Muscle layer of duodenum (tissue), 2 donors: ENCODE results near the gene KCNIP3.

Source experiments
- H3K27ac ChIP-seq: one replicate; pipeline ENCODE4 v1.7.0; 2013; ENCODE audit warnings: mild to moderate bottlenecking, low read length
- H3K27me3 ChIP-seq: one replicate; pipeline ENCODE4 v1.7.0; 2013; ENCODE audit warnings: low read depth, mild to moderate bottlenecking, control low read depth, low read length
- H3K36me3 ChIP-seq, 2 donors: one replicate each; pipeline ENCODE4 v1.7.0; 2013; ENCODE audit warnings: low read length in 2 of 2, control low read depth in 1 of 2, mild to moderate bottlenecking in 1 of 2; ENCODE audit not compliant: insufficient read depth in 2 of 2, control insufficient read depth in 1 of 2
- H3K4me1 ChIP-seq, 2 donors: one replicate each; pipeline ENCODE4 v1.7.0; 2013; ENCODE audit warnings: low read length in 2 of 2, mild to moderate bottlenecking in 2 of 2, control low read depth in 1 of 2, moderate library complexity in 1 of 2; ENCODE audit not compliant: insufficient read depth in 2 of 2, control insufficient read depth in 1 of 2
- H3K4me3 ChIP-seq, 2 donors: one replicate each; pipeline ENCODE4 v1.7.0; 2013; ENCODE audit warnings: low read length in 2 of 2, low read depth in 1 of 2, mild to moderate bottlenecking in 1 of 2
- H3K9me3 ChIP-seq, 2 donors: one replicate each; pipeline ENCODE4 v1.7.0; 2013; ENCODE audit warnings: low read length in 2 of 2, control low read depth in 1 of 2, mild to moderate bottlenecking in 1 of 2; ENCODE audit not compliant: control insufficient read depth in 1 of 2
- donor health status: healthy.

KCNIP3 gene

DNA sequence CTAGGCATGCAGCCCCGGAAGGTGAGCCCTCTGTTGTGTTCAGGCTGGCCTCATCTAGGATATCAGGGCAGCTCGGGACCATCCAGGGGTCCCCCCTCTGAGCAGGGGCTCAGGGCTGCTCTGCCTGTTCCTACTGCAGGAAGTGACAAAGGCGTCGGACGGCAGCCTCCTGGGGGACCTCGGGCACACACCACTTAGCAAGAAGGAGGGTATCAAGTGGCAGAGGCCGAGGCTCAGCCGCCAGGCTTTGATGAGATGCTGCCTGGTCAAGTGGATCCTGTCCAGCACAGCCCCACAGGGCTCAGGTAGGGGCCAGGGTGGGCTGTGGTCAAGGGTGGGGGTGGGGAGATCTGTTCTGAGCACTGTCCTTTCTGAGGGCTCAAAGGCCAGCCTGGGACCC, 13.1 kb downstream of the KCNIP3 start:
- Histone ChIP-seq H3K4me1 (no peaks in the 10 kb centered on the region), H3K27me3 (no peaks in the 10 kb centered on the region), H3K9me3 (no peaks in the 10 kb centered on the region), H3K4me3 (no peak overlapping the region), H3K36me3 (no peaks in the 10 kb centered on the region), H3K27ac (no peak overlapping the region)

DNA sequence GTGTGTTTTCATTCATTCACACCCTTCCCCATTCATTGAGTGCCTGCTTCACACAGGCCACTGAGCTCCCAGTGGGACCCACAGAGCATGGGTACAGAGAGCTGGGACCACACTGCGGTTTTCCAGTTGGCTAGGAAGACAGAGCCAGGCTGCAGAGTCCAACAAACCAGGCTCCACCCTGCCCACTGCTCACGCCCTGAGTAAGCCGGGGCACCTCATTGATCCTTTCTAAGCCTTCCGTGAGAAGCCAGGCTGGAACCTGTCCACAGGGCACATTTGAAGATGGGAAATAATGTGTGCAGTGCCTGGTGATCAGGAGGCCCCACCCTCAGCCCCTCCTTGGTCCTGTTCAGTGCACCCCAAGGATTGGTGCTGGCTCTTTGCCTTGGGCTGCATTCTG, 13.5 kb downstream of the KCNIP3 start:
- Histone ChIP-seq H3K9me3 (no peaks in the 10 kb centered on the region), H3K27ac (no peak overlapping the region), H3K36me3 (no peaks in the 10 kb centered on the region), H3K4me1 (no peaks in the 10 kb centered on the region), H3K4me3 (no peak overlapping the region), H3K27me3 (no peaks in the 10 kb centered on the region)

DNA sequence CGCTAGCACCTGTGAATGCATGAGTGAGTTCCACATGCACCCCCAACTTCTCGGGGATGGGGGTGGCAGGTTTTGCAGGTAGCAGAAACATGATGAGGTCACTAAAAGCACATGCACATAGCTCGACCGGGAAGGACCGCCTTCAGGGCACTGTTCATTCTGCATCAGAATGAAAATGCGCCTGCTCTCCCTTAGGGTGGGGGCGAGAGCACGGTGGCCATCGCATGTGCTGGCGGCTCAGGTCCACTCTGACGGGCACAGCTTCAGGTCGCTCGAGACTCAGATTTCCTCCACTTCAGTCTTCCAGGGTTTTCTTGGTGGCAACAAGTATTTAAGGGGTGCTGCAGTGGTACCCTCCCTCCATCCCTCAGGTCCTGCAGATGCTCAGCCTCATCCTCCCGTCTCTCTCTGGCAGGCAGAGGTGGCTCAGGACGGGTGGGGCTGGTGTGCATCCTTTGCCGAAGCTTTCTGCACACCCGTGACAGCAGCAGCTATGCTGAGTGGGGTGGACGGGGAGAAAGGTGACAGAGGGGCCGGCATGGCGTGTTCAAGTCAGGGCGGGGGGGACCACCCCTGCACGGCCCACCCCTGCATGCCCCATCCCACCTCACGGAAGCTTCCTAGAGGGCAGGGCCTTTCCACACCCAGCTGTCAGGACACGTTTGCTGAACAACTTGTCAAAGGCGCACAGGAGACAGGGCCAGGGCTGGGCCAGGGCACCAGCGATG, 14.8 kb downstream of the KCNIP3 start:
- Histone ChIP-seq H3K9me3 (no peaks in the 10 kb centered on the region), H3K4me1 (no peaks in the 10 kb centered on the region), H3K4me3 (no peak overlapping the region), H3K27ac (no peak overlapping the region), H3K27me3 (no peaks in the 10 kb centered on the region), H3K36me3 (no peaks in the 10 kb centered on the region)

DNA sequence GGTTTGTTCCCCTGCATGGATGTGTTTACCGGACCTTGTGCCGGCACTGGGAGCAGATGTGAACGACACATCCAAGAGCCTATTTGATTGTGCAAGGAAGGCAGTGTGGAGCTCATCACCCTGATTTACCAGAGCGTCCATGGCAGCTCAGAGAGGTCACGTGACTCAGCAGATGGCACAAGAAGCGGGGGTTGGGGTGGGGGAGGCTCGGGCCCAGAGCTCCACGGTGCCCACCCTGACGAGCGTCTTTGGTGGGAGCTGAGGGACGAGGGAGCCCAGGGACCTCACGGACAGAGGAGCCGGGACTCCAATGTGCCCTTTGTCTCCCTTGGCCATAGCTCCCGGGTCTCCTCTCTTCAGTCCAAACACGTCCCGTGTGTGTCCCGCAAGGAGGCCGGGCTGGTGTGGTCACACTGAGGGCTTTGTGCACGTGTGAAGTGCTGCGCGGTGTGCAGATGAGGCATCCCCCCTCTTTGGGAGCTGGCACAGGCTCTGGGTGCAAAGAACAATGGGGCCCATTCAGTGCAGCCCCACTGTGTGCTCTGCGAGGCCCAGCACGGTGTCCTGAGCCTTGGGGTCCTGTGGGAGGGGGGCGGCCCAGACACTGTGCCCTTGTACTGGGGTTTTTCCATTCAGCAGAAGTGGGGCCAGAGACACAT, 15.5 kb downstream of the KCNIP3 start:
- Histone ChIP-seq H3K27me3 (no peaks in the 10 kb centered on the region), H3K4me3 (no peak overlapping the region), H3K36me3 (no peaks in the 10 kb centered on the region), H3K9me3 (no peaks in the 10 kb centered on the region), H3K4me1 (no peaks in the 10 kb centered on the region), H3K27ac (no peak overlapping the region)

DNA sequence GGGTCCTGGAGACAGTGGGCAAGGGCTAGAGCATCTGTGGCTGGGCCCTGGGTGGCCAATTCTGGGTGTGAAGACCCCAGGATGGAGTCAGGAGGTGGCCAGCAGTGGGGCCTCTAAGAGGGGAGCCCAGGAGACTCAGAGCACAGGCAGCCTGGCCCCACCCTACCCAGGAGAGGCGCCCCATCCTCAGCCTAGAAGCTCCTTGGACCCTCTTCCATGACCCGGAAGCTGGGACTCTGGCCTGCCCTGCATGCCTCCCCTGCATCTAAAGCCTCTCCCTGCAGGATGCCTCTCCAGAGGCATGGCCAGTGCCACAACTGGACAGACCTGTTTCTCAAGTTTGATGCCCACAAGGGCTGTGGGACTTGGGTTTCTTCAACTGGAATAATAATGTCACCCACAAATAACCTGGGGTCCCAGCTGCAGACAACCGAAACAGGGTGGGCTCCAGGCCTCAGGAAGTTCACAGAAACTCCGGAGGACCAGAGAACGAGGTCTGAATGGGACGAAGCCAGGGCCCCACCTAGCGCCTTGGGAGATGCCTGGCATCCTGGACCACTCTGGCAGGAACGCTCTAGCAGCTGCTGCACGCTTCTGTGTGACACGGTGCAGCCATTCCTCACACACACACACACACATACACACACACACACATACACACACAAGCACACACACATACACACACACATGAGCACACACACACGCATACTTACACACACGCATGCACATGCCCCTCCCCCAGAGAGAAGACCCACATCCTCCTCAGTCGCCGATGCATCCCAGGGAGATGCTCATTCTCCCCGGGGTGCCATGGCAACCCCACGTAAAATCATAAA, 16.4 kb downstream of the KCNIP3 start:
- no peak overlapping the region for H3K27ac ChIP-seq
- H3K4me1 ChIP-seq, result no peaks in the 10 kb centered on the region
- no peak overlapping the region for H3K4me3 ChIP-seq
- H3K9me3 ChIP-seq, result no peaks in the 10 kb centered on the region
- no peaks in the 10 kb centered on the region for H3K36me3 ChIP-seq
- no peaks in the 10 kb centered on the region for H3K27me3 ChIP-seq

DNA sequence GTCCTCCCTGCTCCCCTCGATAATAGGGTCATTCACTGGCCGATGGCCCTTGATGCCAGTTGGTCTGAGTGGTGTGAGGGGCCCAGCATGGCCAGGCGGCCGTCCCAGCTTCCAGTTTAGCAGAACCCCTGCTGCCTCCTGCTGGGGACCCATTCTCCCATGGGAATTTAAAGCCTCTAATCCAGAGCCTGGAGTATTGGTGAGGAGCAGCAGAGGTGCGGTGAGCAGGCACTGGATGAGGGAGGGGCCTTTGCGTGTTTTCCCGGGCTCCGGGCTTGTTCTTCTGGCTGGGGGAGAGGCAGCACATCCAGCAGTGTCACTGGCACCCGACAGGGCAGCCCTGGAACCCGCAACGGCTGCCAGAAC, 17.4 kb downstream of the KCNIP3 start:
- Histone ChIP-seq H3K27me3 (no peaks in the 10 kb centered on the region), H3K27ac (no peak overlapping the region), H3K4me3 (no peak overlapping the region), H3K36me3 (no peaks in the 10 kb centered on the region), H3K9me3 (no peaks in the 10 kb centered on the region), H3K4me1 (no peaks in the 10 kb centered on the region)

DNA sequence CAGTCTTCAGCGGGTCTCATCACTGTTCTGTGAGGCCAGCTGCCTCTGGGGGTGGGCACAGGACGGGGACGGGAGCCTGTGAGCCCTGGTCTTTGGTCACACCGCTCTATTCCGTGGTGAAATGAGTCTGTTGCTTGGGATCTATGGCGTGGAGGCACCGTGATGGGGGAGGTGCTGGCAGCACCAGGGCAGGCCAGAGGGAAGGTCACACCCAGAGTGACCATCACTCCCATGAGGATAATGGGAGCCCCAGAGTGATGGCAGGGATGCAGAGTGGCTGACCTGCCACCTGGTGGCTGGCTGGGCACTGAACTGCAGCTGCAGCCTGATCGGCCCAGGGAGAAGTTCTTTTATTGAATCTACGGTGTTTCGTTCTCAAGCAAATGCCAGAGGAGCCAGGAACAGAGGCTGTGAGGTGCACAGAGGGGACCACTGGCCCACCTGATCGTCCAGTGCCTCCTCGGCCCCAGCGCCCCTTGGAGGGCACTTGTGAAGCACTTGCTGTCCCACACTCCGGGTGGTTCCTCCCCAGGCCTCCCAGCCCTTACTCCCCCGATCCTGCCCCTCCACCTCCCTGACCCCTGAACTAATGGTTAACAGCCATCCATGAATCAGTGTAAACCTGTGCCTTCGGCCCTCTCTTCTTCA, 17.9 kb downstream of the KCNIP3 start:
- Histone ChIP-seq H3K4me3 (no peak overlapping the region), H3K27ac (no peak overlapping the region), H3K9me3 (no peaks in the 10 kb centered on the region), H3K36me3 (no peaks in the 10 kb centered on the region), H3K4me1 (no peaks in the 10 kb centered on the region), H3K27me3 (no peaks in the 10 kb centered on the region)

DNA sequence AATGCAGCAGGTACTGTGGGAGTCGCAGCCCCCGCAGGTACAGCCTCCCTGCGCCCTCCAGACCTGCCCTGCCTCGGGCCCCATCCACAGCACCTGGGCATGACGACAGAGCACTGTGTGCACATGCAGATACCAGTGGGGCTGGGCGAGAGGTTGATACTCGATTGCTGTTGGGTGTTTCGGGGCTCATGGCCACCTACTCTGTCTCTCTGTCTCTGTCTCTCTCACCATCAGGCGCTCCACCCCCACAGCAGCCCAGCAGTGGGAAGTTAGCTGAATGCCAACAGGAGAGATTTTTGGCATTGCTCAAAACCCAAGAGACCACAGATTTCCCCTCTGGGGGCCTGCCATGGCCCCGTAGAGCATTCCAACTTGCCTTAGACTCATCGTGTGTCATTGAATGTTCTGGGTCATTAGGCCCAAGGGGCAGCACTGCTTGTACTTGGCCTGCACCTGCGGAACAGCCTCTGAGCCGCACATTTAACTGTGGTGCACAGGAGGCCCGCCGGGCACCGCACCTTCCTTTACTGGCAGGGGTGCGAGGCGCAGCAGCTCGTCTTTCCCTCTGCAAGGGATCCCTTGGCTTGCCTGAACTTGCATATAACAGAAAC, 18.8 kb downstream of the KCNIP3 start:
- Histone ChIP-seq H3K36me3 (no peaks in the 10 kb centered on the region), H3K4me3 (no peak overlapping the region), H3K9me3 (no peaks in the 10 kb centered on the region), H3K4me1 (no peaks in the 10 kb centered on the region), H3K27ac (no peak overlapping the region), H3K27me3 (no peaks in the 10 kb centered on the region)

DNA sequence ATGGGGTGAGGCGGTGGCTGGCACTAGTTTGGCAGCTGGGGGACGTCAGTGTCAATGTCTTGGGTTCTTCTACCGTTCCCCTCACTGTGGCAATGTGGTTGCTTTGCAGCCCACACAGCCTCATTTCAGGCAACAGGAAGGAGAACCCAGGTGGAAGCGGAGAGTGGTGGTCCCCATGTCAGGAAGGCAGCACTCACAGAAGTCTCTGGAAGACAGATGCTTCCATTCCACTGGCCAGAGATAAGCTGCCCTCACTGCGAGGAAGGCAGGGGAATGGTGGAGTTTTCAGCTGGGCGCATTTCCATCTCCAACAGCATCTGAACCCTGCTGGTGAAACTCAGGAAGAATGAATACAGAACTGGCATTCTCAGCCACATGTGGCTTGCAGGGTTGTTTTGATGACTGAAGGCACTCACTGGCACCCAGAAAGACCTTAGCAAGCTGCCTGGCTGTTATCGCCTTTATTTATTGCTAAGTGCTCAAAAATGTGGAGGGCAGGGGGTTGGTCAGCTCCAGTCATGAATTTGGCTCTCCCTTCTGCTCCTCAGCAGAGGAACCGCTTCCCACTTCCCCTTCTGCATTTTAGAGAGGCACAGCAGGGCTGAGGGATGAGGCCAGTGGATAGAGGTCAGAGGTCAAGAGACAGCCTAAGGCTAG, 19.4 kb downstream of the KCNIP3 start:
- H3K27ac ChIP-seq, result no peak overlapping the region

DNA sequence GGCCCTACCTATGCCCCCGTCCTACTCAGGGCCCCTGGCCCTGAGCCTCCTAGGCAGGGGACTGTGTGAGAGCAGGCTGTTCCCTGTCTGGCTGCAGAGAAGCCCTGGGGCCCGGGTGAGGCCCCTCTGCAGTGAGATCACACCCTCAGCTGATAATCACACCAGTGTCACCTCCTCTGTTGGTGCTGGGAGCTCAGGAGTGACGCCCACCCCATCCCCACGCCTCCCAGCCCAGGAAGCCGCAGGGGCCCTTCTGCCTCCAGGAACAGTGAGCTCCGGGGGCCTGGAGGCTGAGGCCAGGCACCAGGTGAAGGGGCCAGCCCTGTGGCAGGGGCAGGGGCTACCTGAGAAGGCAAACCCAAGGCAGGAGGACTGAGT, 20.0 kb downstream of the KCNIP3 start:
- Histone ChIP-seq H3K27me3 (no peaks in the 10 kb centered on the region), H3K36me3 (no peaks in the 10 kb centered on the region), H3K4me1 (no peaks in the 10 kb centered on the region), H3K9me3 (no peaks in the 10 kb centered on the region), H3K27ac (no peak overlapping the region), H3K4me3 (no peak overlapping the region)

More for the DNA sequence above, 19.4 kb downstream of the KCNIP3 start:
- Histone ChIP-seq H3K27me3 (no peaks in the 10 kb centered on the region), H3K4me3 (no peak overlapping the region), H3K9me3 (no peaks in the 10 kb centered on the region), H3K4me1 (no peaks in the 10 kb centered on the region), H3K36me3 (no peaks in the 10 kb centered on the region)
